NCI-H2081 (cell line): ENCODE measurements around the gene EFCAB14.
"Not testable (repeated sequence)": the region's sequence is repeated elsewhere in the genome, so short reads cannot be mapped to it uniquely, and the experiment has no call there.

Experiments
- DNase-seq, 2 experiments: peaks; one replicate each; lab custom pipeline; 2025; lab: John Stamatoyannopoulos, UW

Gene EFCAB14

GRCh38 chr1:46653405-46653958 is 65.4 kb downstream of the EFCAB14 start:
- no peak for DNase-seq

DNA sequence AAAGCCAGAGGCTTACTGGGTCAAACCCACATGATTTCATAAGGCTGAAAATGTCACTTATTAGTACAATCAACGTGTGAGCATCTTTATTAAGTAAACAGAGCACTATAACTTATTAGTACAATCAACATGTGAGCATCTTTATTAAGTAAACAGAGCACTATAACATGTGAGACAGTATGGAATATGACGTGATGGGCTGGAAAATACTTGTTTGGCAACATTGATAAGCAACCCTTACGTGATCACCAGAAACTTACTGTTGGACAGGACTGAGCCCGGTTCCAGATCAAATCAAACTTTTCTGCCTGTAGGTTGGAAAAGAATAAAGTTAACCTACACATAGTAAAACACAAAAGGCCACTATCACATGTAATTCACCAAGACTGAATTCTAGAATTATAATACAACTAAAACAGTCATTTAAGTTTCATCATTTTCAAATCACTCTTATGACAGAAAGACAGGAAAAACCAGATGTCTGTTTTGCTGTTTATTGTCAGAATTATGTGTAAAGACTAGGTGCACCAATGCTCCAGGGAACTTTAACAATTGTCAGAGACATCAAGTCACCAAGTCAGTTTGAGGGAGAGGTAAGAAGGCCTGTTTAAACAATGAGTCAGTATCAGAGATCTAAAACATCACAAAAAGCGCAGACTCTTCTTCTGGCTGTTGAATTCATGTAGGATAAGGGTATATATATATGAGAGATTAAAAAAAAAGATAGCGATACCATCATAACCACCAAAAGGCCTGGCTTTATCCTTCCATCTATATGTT is 66.4 kb downstream of the EFCAB14 start:
- DNase-seq: no peak

DNA sequence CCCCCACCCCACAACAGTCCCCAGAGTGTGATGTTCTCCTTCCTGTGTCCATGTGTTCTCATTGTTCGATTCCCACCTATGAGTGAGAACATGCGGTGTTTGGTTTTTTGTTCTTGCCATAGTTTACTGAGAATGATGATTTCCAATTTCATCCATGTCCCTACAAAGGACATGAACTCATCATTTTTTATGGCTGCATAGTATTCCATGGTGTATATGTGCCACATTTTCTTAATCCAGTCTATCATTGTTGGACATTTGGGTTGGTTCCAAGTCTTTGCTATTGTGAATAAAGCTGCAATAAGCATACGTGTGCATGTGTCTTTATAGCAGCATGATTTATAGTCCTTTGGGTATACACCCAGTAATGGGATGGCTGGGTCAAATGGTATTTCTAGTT is 67.8 kb downstream of the EFCAB14 start:
- not testable (repeated sequence) for DNase-seq

DNA sequence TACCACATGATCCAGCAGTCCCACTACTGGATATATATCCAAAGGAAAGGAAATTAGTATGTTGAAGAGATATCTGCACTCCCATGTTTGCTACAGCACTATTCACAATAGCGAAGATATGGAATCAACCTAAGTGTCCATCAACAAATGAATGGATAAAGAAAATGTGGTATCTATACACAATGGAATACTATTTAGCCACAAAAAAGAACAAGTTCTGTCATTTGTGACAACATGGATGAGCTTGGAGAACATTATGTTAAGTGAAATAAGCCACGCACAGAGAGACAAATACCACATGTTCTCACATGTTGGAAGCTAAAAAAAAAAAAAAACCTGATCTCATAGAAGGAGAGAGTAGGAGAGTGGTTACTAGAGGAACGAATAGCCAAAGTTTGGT is 68.4 kb downstream of the EFCAB14 start:
- no peak for DNase-seq

DNA sequence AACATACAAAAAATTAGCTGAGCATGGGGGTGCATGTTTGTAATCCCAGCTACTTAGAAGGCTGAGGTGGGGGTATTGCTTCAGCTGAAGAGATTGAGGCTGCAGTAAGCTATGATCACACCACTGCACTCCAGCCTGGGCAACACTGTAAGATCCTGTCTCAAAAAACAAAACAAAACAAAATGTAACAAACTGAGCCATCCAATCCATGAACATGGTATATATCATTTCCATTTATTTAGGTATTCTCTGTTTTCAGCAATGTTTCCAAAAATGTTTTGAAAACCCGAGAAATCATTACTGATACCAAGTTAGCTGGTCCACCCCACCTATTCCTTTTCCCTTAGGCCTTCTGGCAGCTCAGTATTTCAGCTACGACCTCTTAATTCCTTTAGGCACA is 69.2 kb downstream of the EFCAB14 start:
- DNase-seq: no peak

DNA sequence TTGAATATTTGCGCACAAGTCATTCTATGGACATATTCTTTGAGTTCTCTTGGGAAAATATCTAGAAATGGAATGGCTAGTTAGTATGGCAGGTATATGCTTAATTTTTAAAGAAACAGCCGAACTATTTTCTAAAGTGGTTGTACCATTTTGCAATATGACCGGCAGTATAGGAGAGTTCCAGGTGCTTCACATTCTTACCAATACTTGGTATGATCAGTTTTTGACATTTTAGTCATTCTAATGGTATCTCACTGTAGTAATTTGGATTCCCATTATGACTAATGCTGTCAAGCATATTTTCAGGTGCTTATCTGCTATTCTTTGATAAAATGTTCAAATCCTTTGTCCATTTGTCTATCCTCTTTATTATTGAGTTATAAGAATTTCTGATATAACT is 71.3 kb downstream of the EFCAB14 start:
- no peak for DNase-seq

DNA sequence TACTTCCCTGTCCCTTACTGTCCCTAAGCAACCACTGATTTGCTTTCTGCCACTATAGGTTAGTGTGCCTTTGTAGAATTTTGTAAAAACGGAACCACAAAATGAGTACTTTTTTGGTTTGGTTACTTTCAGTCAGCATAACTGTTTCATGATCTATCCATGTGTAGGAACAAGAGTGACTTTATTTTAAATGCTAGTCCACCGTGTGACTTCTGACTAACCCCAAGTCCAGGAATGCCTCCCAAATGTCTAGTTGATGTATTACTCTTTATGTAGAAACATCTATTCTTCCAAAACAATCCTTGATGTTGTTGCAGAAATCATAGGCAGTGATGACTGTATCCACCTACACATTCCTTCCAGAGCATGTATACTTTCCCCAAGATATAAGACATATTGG is 72.1 kb downstream of the EFCAB14 start:
- no peak for DNase-seq

GRCh38 chr1:46646331-46646730 is 72.6 kb downstream of the EFCAB14 start:
- no peak for DNase-seq

GRCh38 chr1:46645815-46646214 is 73.1 kb downstream of the EFCAB14 start:
- DNase-seq: no peak

DNA sequence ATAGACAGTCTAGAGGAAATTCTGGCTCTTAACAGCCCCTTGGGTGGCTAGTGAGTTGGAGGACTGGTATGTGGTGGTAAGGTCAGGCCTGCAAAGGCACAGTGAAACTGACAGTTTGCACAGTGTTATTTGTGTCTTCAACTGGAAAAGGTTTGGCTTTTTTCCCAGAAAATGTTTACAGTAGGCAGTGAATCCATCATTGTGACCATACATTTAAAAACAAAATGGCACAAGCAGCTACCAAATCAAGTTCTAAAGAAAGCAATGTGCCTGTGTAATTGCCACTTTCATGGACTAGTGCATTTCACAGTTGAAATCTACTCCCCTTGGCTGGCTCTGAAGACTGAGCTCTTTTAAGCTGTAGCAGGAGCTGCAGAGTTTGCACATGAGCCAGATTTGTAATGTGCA is 75.5 kb downstream of the EFCAB14 start:
- peak; percentile 91 to 98 for DNase-seq

DNA sequence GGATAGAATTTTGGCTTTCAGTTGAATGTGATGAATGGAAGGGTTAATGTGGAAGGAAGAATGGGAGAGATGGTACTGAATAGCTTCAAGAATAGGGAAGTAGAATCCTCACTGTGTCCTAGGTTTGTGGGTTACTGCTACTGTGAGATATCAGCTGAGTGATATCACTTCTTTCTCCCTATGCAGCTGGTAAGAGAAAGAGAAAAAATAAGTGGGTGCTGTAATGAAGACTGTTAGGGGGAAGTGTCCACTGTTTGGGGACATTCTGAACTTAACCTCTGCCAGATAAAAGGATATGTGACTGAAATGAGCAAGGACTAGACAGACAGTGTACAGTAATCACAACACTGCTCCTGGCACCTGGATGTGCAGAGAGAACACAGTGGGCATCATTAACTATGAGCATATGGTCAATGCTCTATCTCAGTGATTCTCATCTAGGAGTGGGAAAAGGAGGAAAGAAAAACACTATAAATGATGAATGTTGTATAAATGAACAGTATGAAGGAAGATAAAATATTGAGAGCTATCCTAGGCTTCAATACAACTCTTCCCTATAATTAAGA is 76.7 kb downstream of the EFCAB14 start:
- DNase-seq: no peak

GRCh38 chr1:46639547-46639946 is 79.4 kb downstream of the EFCAB14 start:
- DNase-seq: no peak

GRCh38 chr1:46638921-46639320 is 80.0 kb downstream of the EFCAB14 start:
- no peak for DNase-seq

DNA sequence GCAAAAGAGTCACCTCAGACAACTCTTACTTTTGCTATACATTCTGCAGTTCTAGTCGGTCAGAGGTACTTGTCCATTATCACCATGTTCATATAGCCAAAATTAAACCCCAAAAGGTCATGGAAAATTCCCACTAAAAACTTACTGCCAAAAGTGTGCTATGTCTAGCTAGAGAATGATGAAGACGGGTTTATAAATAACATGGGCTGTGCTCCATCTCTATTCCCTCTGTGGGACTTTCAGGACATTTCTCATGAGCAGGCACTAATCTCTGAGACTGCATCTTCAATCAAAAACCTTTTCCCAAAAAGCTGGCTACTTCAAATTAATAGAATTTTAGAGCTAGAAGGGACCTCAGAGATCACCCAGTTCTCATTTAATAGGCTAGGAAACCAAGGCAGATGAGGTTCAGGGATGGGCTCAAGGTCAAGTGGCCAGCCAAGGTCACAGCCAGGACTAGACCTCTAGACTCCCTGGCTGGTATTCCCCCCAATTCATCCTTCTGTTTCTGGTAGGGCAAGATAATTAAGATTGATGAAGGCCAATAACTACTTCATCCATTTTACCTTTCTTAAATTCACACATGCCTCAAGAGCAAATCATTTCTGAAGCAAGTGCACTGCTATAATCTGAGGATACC is 81.3 kb downstream of the EFCAB14 start:
- no peak for DNase-seq

DNA sequence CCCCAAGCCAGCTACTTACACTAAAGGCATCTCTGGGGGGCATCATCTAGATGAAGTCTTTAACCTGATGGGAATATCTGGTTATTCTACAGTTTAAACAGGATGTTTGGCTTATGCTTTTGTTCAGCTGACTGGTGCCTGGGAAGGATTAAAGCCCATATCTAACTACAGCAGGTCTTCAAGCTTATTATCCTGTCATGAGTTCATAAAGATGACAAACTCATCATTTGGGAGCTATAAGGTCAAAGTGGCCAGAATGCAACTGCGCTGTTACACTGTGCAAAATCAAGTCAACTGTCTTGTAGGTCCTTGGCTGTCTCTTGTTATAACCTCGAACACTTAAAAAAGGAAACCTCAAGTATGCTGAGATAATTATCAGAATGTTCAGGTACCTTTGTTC is 83.7 kb downstream of the EFCAB14 start:
- DNase-seq: no peak

GRCh38 chr1:46630719-46631118 is 88.2 kb downstream of the EFCAB14 start:
- no peak for DNase-seq
